Small intestine (tissue), 7 donors: ENCODE results near the gene ZNF526. TPM values are rescaled to one million over a fixed set of nuclear protein-coding genes. Genes with fewer than 3 reads are reported as not detected.

Source experiments
- DNase-seq, 2 donors: peaks; one replicate each; pipeline versions ENCODE4 v3.0.0 to v3.0.0-alpha.2; 2013
- FAIRE-seq: peaks from 2 replicates; lab custom pipeline; 2012; peaks lifted over from hg19 to GRCh38; lab: Jason Lieb, UNC
- H3K27ac ChIP-seq, 3 donors: one replicate each; pipeline ENCODE4 v1.5.1; 2013; ENCODE audit warnings: low read length in 2 of 3, mild to moderate bottlenecking in 2 of 3, control low read depth in 1 of 3, inconsistent platforms in 1 of 3, low read depth in 1 of 3, moderate library complexity in 1 of 3
- H3K27me3 ChIP-seq, 3 donors: one replicate each; pipeline ENCODE4 v1.6.1; 2013; ENCODE audit warnings: low read length in 3 of 3, inconsistent platforms in 1 of 3; ENCODE audit not compliant: control insufficient read depth in 3 of 3, insufficient read depth in 3 of 3
- H3K36me3 ChIP-seq, 3 donors: one replicate each; pipeline ENCODE4 v1.6.1; 2013; ENCODE audit warnings: low read length in 3 of 3, inconsistent platforms in 1 of 3, low read depth in 1 of 3, mild to moderate bottlenecking in 1 of 3, moderate library complexity in 1 of 3; ENCODE audit not compliant: control insufficient read depth in 3 of 3, insufficient read depth in 2 of 3
- H3K4me1 ChIP-seq, 3 donors: one replicate each; pipeline ENCODE4 v1.6.1; 2013; ENCODE audit warnings: low read length in 2 of 3, inconsistent platforms in 1 of 3, low read depth in 1 of 3, mild to moderate bottlenecking in 1 of 3, moderate library complexity in 1 of 3; ENCODE audit not compliant: control insufficient read depth in 3 of 3, insufficient read depth in 2 of 3
- H3K4me3 ChIP-seq, 3 donors: one replicate each; pipeline ENCODE4 v1.5.1; 2013; ENCODE audit warnings: low read length in 3 of 3, control low read depth in 1 of 3, inconsistent platforms in 1 of 3, low read depth in 1 of 3, mild to moderate bottlenecking in 1 of 3, moderate library complexity in 1 of 3
- H3K9me3 ChIP-seq, 2 donors: one replicate each; pipeline ENCODE4 v1.6.1; 2013; ENCODE audit warnings: low read depth in 1 of 2, low read length in 1 of 2; ENCODE audit not compliant: control insufficient read depth in 2 of 2, insufficient read depth in 1 of 2
- WGBS, 3 donors: extraction: QIAGEN DNeasy Blood & Tissue Kit; methylation state at CpG; one replicate each; pipeline ENCODE4 v1.1.7; 2013; 5-methylcytosine and 5-hydroxymethylcytosine counted together
- polyA plus RNA-seq, 4 donors: library from polyadenylated mRNA; stranded (reverse) in 3 of 4; unstranded in 1 of 4; fragments of 200-250 nt in 3 of 4; fragments of 120-200 nt in 1 of 4; gene quantifications; one replicate each; pipeline versions ENCODE4 v1.2.1 to v1.2.3, GENCODE V29; 2013
- donor health status: healthy with polysubstance abuse.
- donor health status: control.
- donor health status: control.
- donor health status: Bipolar disorder and iron deficiency.
- donor health status: healthy.

Gene ZNF526
- polyA plus RNA-seq, 4 donors: 3.2 to 11.3 (median 4.4) TPM

GRCh38 chr19:42189133-42189532, 31.0 kb upstream of the ZNF526 start:
- H3K4me1 ChIP-seq: peaks cover 9 to 20% (median 10%) of the 10 kb centered on the region in 3 donors
- 78 to 92% (median 85%) methylated on average over 3 of the region's 3 CpGs for WGBS, 3 donors
- H3K9me3 ChIP-seq: peaks cover 0 to 6% of the 10 kb centered on the region in 2 donors
- peaks cover 0 to 2% (median 0%) of the 10 kb centered on the region in 3 donors for H3K27me3 ChIP-seq
- no peak overlapping the region for H3K4me3 ChIP-seq
- H3K36me3 ChIP-seq: no peaks in the 10 kb centered on the region
- H3K27ac ChIP-seq: no peak overlapping the region
- no peak for FAIRE-seq
- no peak for DNase-seq

GRCh38 chr19:42191330-42191729, 28.8 kb upstream of the ZNF526 start:
- H3K36me3 ChIP-seq: peaks cover 0 to 5% (median 2%) of the 10 kb centered on the region in 3 donors
- WGBS, 3 donors: 27 to 59% (median 39%) methylated on average over 1 of the region's 1 CpG
- H3K9me3 ChIP-seq: peaks cover 0 to 6% of the 10 kb centered on the region in 2 donors
- no peak overlapping the region for H3K4me3 ChIP-seq
- H3K27me3 ChIP-seq: peaks cover 0 to 2% (median 0%) of the 10 kb centered on the region in 3 donors
- H3K4me1 ChIP-seq: peaks cover 7 to 18% (median 9%) of the 10 kb centered on the region in 3 donors
- DNase-seq (no peak), FAIRE-seq (no peak)
- H3K27ac ChIP-seq: peak overlapping the region; percentile 86 to 92 (median 92)

GRCh38 chr19:42191855-42192254, 28.3 kb upstream of the ZNF526 start:
- no peak overlapping the region for H3K4me3 ChIP-seq
- H3K27me3 ChIP-seq: peaks cover 0 to 2% (median 0%) of the 10 kb centered on the region in 3 donors
- WGBS, 3 donors: 5 to 49% (median 27%) methylated on average over 3 of the region's 3 CpGs
- H3K27ac ChIP-seq: peak overlapping the region; percentile 86 to 92 (median 92)
- no peak for FAIRE-seq
- H3K4me1 ChIP-seq: peaks cover 8 to 18% (median 9%) of the 10 kb centered on the region in 3 donors
- H3K9me3 ChIP-seq: peaks cover 0 to 6% of the 10 kb centered on the region in 2 donors
- peak; percentile 95 to 99 for DNase-seq
- peaks cover 0 to 10% (median 3%) of the 10 kb centered on the region in 3 donors for H3K36me3 ChIP-seq

- H3K9me3 ChIP-seq: peaks cover 0 to 6% of the 10 kb centered on the region in 2 donors
- peaks cover 9 to 26% (median 15%) of the 10 kb centered on the region in 3 donors for H3K4me1 ChIP-seq
- WGBS, 3 donors: 77 to 91% (median 89%) methylated on average over 1 of the region's 1 CpG
- peak overlapping the region in 1 of 3 donors; percentile 9 for H3K27ac ChIP-seq
- DNase-seq (no peak), FAIRE-seq (no peak)
- H3K36me3 ChIP-seq: peaks cover 0 to 21% (median 3%) of the 10 kb centered on the region in 3 donors
- peaks cover 0 to 2% (median 0%) of the 10 kb centered on the region in 3 donors for H3K27me3 ChIP-seq
- H3K4me3 ChIP-seq: no peak overlapping the region
These were observed 26.8 kb upstream of the ZNF526 start for GRCh38 chr19:42193294-42193693.

GRCh38 chr19:42193706-42194105, 26.4 kb upstream of the ZNF526 start:
- no peak for FAIRE-seq

GRCh38 chr19:42196011-42197001, 23.8 kb upstream of the ZNF526 start:
- Histone ChIP-seq H3K4me3 (no peak overlapping the region), H3K27me3 (peaks cover 0 to 2% (median 0%) of the 10 kb centered on the region in 3 donors), H3K9me3 (peaks cover 0 to 6% of the 10 kb centered on the region in 2 donors), H3K27ac (no peak overlapping the region), H3K4me1 (peaks cover 6 to 20% (median 11%) of the 10 kb centered on the region in 3 donors), H3K36me3 (peaks cover 0 to 51% (median 6%) of the 10 kb centered on the region in 3 donors)
- DNase-seq: no peak
- 91 to 93% (median 93%) methylated on average over 46 to 47 of the region's 47 CpGs for WGBS, 3 donors
- FAIRE-seq: no peak

More at GRCh38 chr19:42193706-42194105, 26.4 kb upstream of the ZNF526 start:
- WGBS, 3 donors: 46 to 60% (median 55%) methylated on average over 3 of the region's 3 CpGs
- H3K4me1 ChIP-seq: peaks cover 9 to 26% (median 15%) of the 10 kb centered on the region in 3 donors
- peaks cover 0 to 25% (median 3%) of the 10 kb centered on the region in 3 donors for H3K36me3 ChIP-seq
- peak in 1 of 2 donors; percentile 73 for DNase-seq
- peaks cover 0 to 6% of the 10 kb centered on the region in 2 donors for H3K9me3 ChIP-seq
- H3K27me3 ChIP-seq: peaks cover 0 to 2% (median 0%) of the 10 kb centered on the region in 3 donors
- H3K4me3 ChIP-seq: no peak overlapping the region
- H3K27ac ChIP-seq: peak overlapping the region in 1 of 3 donors; percentile 9

- FAIRE-seq: no peak
- DNase-seq: peak; percentile 61 to 73
- H3K27ac ChIP-seq: peak overlapping the region; percentile 32 to 79 (median 47)
- no peak overlapping the region for H3K4me3 ChIP-seq
- 25 to 30% (median 29%) methylated on average over 5 of the region's 5 CpGs for WGBS, 3 donors
- H3K36me3 ChIP-seq: peaks cover 0 to 62% (median 6%) of the 10 kb centered on the region in 3 donors
- peaks cover 0 to 6% of the 10 kb centered on the region in 2 donors for H3K9me3 ChIP-seq
- peaks cover 0 to 10% (median 8%) of the 10 kb centered on the region in 3 donors for H3K4me1 ChIP-seq
- peaks cover 0 to 2% (median 0%) of the 10 kb centered on the region in 3 donors for H3K27me3 ChIP-seq
These were observed 22.7 kb upstream of the ZNF526 start for GRCh38 chr19:42197375-42197817.
